Endothelial cell of umbilical vein (primary cell): Measurements from ENCODE around the gene DIO3.

Experiments used
- CTCF ChIP-seq, 2 donors: IDR thresholded peaks; 1 replicate in 1 of 2; 2 replicates in 1 of 2; pipeline ENCODE4 v1.5.1; 2011; ENCODE audit warnings: low read length in 2 of 2, mild to moderate bottlenecking in 2 of 2, moderate library complexity in 2 of 2, control low read depth in 1 of 2, inconsistent platforms in 1 of 2, low read depth in 1 of 2; ENCODE audit not compliant: insufficient read depth in 1 of 2; ENCODE audit errors: extremely low read depth in 1 of 2
- EZH2 ChIP-seq: IDR thresholded peaks from 2 replicates; pipeline ENCODE4 v1.6.1; 2012; ENCODE audit warnings: borderline replicate concordance, low read depth, mild to moderate bottlenecking, moderate library complexity, low read length, inconsistent platforms; ENCODE audit not compliant: severe bottlenecking
- FOS ChIP-seq: IDR thresholded peaks from 2 replicates; pipeline ENCODE4 v1.6.1; 2011; ENCODE audit warnings: mild to moderate bottlenecking, low read length, moderate library complexity, borderline replicate concordance; ENCODE audit not compliant: insufficient read depth
- GATA2 ChIP-seq: IDR thresholded peaks from 2 replicates; pipeline ENCODE4 v1.7.0; 2011; ENCODE audit warnings: low read depth, mild to moderate bottlenecking, moderate library complexity, mixed read lengths, low read length; ENCODE audit not compliant: insufficient read length, insufficient read depth
- MAX ChIP-seq: IDR thresholded peaks from 2 replicates; pipeline ENCODE4 v1.6.1; 2011; ENCODE audit not compliant: insufficient read depth, insufficient read length
- MYC ChIP-seq: IDR thresholded peaks from one replicate; pipeline ENCODE4 v1.6.1; 2011; ENCODE audit warnings: mild to moderate bottlenecking, low read depth, low read length
- POLR2A ChIP-seq: IDR thresholded peaks from 2 replicates; pipeline ENCODE4 v1.6.1; 2012; ENCODE audit warnings: low read depth, mild to moderate bottlenecking, control low read depth, low read length
- POLR2AphosphoS5 ChIP-seq: IDR thresholded peaks from 2 replicates; pipeline ENCODE4 v1.6.1; 2012; ENCODE audit warnings: low read depth, mild to moderate bottlenecking, control low read depth, low read length, moderate library complexity; ENCODE audit not compliant: insufficient read depth

GRCh38 chr14:101539880-101540279 is 21.4 kb upstream of the DIO3 start:
- TF ChIP-seq CTCF (IDR thresholded peaks at IDR 0.05; ENCODE audit: extremely low read depth in 1 of 2, insufficient read depth in 1 of 2, low read depth in 1 of 2, low read length in 2 of 2) (no peak), EZH2 (no peak), FOS (no peak), POLR2A (no peak), GATA2 (no peak), POLR2AphosphoS5 (no peak), MAX (no peak), MYC (no peak)
